ENCODE results near the gene CFAP53.

The CFAP53 gene

GRCh38 chr18:50196261-50196660 is 70.0 kb downstream of the CFAP53 start:
- no peak for DNase-seq (ENCODE audit: extremely low read depth in 1 of 2, low read depth in 1 of 2)

GRCh38 chr18:50195689-50196088 is 70.6 kb downstream of the CFAP53 start:
- DNase-seq (ENCODE audit: extremely low read depth in 1 of 2, low read depth in 1 of 2), result no peak

GRCh38 chr18:50194631-50195532 is 71.4 kb downstream of the CFAP53 start, which contains the start of gene MYO5B:
Gene MYO5B, minus strand, starts transcription at chr18:50195147. Its CDS starts 354 bp downstream, at chr18:50194793.
- DNase-seq (ENCODE audit: extremely low read depth in 1 of 2, low read depth in 1 of 2), result peak in 1 of 2 donors; percentile 34

DNA sequence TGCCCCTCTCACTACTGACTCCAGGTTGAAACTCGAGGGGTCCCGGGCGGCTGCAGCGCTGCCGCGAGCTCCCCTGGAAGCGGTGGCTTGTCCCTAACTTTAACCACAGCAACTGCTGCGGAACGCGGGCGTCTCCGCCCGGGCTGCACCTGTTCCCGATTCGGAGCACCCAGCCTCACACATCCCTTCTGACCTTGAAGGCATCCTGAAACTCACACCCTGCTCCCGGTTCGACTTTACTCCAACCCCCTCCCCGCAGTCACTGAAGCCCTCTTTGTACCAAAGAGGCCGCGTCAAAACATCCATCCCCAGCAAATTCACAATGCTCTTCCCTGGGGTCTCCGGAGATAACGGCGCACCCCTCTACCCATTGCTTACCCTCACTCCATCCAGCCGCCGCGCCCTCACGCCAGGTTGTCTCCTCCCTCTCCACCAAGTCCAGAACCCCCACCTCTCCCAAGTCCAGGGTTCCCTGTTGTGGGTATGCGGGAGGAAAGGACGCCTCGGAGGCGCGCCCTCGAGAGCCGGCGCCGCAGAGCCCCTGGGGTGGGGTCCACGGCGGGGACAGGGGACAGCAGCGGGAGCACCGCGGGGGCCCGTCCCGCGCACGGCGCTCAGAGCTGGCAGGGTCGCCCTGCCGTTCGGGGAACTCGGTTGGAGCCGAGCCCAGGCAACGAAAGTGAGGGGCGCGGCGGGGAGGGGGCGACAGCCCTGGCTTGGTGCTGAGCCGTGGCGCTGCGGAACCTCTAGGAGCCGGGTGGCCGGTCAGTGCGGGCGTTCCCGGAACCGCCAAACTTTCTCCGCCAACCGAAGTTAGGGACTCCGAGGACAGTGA is 72.3 kb downstream of the CFAP53 start:
- no peak for DNase-seq (ENCODE audit: extremely low read depth in 1 of 2, low read depth in 1 of 2)

GRCh38 chr18:50192995-50193795 is 73.1 kb downstream of the CFAP53 start:
- no peak for DNase-seq (ENCODE audit: extremely low read depth in 1 of 2, low read depth in 1 of 2)

DNA sequence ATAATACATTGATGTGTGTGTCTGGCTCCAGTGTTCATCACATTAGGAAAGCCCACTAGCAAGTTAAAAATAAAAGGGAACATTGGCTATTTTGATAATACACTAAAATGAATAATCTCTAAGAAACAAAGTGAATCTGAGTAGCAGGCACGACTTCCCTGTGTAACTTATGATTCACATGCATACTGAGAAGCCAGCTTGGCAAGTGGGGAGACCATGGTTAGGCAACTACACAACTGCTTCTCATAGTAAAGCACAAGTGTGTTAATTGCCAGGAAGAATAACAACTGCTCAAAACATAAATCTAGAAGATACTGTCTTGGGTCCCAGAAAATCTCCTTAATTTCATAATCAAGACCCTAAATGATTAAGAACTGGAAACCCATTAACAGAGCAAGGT is 75.4 kb downstream of the CFAP53 start:
- no peak for DNase-seq (ENCODE audit: extremely low read depth in 1 of 2, low read depth in 1 of 2)

- DNase-seq (ENCODE audit: extremely low read depth in 1 of 2, low read depth in 1 of 2), result no peak
Observed at GRCh38 chr18:50190236-50190635, 76.1 kb downstream of the CFAP53 start.

DNA sequence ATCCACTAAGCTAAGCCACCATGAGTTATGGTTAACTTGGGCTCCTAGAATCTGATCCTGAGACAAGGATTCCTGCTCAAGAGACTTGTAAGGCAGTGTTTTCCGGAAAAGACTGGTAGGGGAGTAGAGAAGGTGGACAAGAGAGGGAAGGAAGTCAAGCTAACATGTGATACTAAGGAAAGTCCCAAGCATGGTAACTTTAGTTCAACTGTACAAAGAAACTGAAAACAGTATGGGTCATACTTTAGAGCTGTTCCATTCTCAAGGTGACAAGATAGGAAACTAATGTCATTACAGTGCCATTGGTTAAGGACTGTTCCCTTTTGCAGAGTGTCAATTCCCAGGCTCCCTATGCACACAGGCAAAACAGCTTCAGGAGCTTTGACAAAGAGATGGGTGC is 77.1 kb downstream of the CFAP53 start:
- DNase-seq (ENCODE audit: extremely low read depth in 1 of 2, low read depth in 1 of 2), result no peak

- no peak for DNase-seq (ENCODE audit: extremely low read depth in 1 of 2, low read depth in 1 of 2)
Observed at GRCh38 chr18:50188652-50189051, 77.6 kb downstream of the CFAP53 start.

GRCh38 chr18:50187659-50188058 is 78.6 kb downstream of the CFAP53 start:
- DNase-seq (ENCODE audit: extremely low read depth in 1 of 2, low read depth in 1 of 2), result no peak

- no peak for DNase-seq (ENCODE audit: extremely low read depth in 1 of 2, low read depth in 1 of 2)
Observed at GRCh38 chr18:50186385-50186784, 79.9 kb downstream of the CFAP53 start.

DNA sequence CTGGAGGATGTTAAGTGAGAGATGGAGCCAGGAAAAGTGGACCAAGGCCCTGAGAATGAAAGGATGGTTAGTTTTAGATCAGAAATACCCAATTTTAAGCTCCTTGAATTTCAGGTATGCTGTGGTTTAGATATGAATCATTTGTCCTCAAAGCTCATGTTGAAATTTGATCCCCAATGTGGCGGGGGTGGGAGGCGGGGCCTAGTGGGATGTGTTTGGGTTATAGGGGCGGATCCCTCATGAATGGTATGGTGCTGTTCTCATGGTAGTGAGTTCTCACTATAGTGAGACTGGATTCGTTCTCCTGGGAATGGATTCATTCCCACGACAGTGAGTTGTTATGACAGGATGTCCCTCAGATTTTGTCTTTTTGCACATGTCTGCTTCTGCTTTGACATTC is 82.7 kb downstream of the CFAP53 start:
- DNase-seq (ENCODE audit: extremely low read depth in 1 of 2, low read depth in 1 of 2), result no peak

DNA sequence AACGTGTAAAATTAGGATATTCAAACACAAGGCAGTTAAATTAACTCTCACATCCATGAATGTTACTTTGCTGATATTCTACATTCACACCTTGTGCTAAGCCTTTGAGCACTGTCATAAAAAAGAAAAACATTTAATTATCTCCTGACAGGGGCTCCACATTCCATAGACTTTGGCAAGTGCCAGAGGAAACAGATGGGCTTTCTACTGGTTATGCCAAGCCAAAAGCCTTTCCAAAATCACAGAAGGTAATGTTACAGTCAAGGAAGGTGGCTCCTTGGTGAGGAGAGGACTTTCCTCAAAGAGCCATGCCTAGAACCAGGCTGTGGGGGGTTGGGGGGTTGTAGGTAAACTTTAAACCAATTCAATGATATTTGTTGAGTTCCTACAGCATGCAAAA is 83.8 kb downstream of the CFAP53 start:
- DNase-seq (ENCODE audit: extremely low read depth in 1 of 2, low read depth in 1 of 2), result no peak

DNA sequence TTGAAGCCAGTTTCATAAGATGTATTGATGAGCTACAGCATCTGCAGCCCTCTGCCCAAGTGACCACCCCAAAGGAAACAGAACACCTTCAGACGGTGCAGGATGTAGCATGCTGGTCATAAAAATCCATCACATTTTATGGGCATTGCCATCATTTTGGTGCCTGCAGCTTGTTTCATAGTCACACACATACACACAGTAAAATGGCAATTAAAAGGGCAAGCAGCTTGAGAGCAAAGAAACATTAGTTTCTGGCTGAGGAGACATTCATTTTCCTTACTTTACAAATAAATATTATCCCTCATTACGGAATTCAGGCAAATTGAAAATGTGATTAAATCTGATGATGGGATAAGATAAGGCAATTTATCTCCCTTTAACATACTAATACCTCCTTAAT is 84.7 kb downstream of the CFAP53 start:
- DNase-seq (ENCODE audit: extremely low read depth in 1 of 2, low read depth in 1 of 2), result no peak

GRCh38 chr18:50179465-50179864 is 86.8 kb downstream of the CFAP53 start:
- no peak for DNase-seq (ENCODE audit: extremely low read depth in 1 of 2, low read depth in 1 of 2)

- DNase-seq (ENCODE audit: extremely low read depth in 1 of 2, low read depth in 1 of 2), result no peak
Observed at GRCh38 chr18:50177294-50177992, 88.9 kb downstream of the CFAP53 start.

All from activated CD8-positive, alpha-beta memory T cell treated with anti-CD3 and anti-CD28 coated beads for 1 hour (primary cell).